Stimulated activated CD4-positive, alpha-beta T cell treated with anti-CD3 and anti-CD28 coated beads, Interleukin-2, amount 100 ng/mL, for 24 hours (primary cell): ENCODE measurements around the gene KRT73.

Experiments
- DNase-seq, 2 donors: peaks; one replicate each; pipeline ENCODE4 v3.0.0-alpha.2; 2020

KRT73 gene

DNA sequence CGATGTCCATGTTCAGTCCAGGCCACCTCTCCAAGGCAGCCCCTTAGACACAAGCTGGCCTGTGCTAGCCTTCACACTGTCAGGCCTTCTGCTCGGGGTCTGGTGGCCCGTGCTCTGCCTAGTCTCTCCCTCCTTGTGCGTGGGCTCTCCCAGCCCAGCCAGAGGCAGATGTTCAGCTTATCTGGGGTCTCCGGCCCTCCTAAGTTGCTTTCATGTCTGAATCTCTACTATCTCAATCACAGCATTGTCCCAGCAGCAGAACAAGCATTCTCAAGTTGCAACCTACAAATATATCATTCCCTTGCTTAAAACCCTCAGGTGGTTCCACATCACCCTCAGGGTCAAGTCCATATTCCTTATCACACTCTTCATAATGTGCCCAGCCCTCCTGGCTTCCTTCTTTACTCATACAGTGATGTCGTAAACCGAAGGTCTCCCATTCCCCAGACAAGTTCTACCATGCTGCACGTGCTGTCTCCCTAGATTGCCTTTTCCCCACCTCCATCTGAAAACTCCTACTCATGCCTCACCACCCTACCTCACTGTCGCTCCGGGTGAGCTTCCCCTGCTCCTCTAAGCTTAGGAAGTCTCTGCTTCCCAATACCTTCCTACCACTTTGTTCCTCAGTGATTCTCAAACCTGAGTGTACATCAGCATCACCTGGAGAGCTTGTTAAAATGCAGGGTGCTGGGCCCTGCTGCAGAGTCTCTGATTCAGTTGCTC lies 1.5 kb downstream of the KRT73 start:
- no peak for DNase-seq

DNA sequence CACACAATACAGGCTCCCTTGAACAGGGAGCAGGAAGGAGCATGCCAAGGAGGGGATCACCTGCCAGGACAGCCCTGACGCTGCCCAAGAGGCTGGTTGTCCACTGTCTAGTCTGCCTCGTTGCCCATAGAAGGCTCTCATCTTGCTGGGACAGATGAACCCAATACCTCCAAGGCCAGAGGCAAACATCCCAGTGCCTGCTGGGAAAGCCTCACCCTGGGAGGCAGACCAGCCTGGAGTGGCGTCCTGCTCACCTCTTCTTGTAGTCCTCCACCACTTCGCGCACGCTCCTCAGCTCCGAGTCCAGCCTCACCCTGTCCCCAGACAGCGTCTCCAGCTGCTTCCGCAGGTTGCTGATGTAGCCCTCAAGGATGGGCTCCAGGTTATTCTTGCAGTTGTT lies 2.4 kb downstream of the KRT73 start:
- no peak for DNase-seq

DNA sequence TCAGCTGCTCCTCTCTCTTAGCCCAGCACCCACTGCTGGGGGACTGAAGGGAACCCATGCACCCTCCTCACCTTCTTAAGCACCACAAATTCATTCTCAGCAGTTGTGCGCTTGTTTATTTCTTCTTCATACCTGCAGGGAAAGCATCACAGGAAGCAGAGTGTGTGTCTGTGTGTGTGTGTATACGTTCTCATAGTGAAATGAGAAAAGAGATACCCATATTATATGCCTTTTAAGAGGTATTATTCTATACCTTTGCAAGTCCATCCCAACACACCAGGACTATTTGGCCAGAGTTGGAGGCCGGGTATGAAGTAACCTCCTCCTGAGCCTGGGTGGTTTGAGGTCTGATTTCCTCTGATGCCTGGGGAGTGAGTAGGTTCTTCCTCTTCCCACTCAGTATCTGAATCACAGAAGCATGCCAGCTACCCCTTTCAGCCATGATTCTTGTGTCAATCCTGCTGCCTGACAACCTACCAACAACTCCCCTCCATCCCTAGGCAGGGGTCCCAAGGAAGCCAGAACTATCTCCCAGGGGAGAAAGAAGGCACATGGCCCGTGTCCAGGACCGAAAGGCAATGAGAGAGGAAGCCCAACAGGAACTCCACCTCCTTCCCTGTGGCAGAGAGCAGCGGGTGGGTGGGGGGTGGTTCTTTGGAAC lies 3.0 kb downstream of the KRT73 start:
- no peak for DNase-seq

GRCh38 chr12:52614381-52615207 lies 3.8 kb downstream of the KRT73 start:
- DNase-seq, result no peak

DNA sequence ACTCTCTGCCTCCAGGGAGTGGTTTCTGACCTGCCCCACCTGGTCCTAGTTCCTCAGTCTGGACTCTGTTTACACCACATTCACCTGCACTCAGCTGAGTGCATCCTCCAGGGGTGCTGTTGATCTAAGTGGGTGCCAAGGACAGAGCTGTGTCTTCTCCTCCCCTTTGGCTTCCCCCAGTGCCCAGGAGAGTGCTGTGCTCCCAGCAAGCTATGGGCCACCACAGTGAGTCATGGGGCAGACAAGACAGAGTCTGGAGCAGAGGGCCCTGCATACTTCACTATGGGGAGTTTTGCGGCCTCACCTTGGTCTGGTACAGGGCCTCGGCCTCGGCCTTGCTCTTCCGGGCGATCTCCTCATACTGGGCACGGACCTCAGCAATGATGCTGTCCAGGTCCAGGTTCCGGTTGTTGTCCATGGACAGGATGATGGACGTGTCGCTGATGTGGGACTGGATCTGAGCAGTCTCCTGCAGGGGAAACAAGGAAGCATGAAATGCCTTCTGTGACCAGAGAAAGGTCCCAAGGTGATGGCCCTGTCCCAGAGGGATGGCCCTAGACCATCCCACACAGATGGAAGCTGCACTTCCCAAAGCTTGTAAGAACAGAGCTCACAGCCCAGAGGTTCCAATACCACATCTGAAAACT lies 4.9 kb downstream of the KRT73 start:
- DNase-seq, result no peak

GRCh38 chr12:52612431-52613383 lies 5.7 kb downstream of the KRT73 start:
- no peak for DNase-seq

GRCh38 chr12:52611080-52611468 lies 7.3 kb downstream of the KRT73 start:
- no peak for DNase-seq

GRCh38 chr12:52608826-52609630 lies 9.3 kb downstream of the KRT73 start:
- no peak for DNase-seq

DNA sequence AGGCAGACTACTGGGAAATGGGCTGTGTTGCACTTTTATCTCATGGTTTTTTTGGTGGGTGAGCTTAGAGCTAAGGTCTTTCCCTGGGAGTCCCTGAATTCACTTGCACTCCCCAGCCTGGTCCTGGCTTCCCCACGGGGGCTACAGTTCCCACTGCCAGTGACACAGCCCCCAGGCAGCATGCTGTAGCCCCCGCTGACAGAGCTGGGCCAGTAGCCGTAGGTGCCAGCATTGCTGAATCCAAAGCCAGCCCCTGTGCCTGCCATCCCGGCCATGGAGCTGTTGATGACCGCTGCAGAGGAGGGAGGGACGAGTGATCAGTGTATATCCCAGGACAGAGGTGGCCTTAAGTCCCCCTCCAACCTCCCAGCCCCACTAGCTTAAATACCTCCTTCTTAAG lies 10.2 kb downstream of the KRT73 start:
- DNase-seq, result no peak

GRCh38 chr12:52607314-52607713 lies 11.0 kb downstream of the KRT73 start:
- no peak for DNase-seq

DNA sequence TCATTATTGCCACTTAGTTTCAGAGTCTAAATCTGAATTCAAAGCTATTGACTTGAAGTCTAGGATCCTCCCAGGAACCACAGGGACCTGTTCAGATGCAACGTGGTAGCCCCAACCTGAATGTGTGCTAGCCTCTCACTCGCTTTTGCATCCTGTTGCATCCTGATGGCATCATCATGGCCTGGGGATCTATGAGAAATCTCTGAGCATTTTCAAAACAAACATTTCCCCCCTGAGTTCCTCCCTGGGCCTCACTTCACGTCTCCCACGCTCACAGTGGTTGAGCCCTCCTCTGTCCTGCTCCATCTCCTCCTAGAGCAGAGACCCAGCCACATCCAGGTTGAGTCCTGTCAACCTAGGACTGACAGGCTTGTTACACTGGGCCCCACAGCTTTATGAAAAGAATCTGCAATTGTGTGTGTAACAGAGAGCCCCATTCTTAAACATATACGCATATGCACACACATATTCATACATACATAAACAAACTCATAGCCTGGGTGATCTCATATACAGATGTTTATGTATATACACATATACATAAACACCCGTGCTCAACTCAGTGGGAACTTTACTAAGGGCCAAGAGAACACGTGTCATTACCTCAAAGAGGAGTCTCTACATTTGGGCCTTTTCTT lies 11.7 kb downstream of the KRT73 start:
- DNase-seq, result no peak

DNA sequence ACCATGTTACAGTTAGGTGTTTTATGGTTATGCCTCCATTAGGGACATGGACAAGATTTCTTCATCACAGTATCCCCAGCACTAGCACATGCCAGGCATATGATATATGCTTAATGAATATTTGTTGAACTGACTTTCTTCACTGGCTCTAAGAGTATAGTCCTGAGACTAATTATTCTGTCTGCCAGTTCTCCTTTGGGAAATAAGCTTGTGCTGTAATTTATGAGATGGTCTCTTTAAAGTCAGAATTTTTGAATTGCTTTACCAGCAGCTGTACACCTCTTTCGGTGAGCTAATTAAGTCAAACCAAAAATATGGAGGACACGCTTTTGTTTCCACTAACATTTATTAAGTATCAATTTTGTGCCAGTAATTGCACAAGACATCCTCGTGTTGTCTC lies 12.3 kb downstream of the KRT73 start:
- no peak for DNase-seq

DNA sequence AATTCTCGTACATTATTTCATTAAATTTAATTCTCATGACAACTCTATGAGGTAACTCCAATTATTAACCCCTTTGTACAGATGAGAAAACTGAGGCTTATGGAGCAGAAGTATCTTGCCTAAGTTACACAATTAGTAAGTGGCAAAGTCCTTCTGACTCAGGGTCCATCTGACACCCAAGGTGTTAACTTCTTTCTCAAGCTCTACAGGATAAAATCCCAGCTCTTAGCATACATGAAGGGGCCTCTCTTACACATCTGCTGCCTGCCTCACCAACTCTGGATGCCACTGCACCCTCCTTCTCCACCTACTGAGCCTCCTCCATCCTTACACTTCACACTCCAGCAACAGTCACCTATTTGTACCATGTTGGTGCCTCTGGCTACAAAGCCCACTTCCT lies 12.8 kb downstream of the KRT73 start:
- DNase-seq, result no peak

DNA sequence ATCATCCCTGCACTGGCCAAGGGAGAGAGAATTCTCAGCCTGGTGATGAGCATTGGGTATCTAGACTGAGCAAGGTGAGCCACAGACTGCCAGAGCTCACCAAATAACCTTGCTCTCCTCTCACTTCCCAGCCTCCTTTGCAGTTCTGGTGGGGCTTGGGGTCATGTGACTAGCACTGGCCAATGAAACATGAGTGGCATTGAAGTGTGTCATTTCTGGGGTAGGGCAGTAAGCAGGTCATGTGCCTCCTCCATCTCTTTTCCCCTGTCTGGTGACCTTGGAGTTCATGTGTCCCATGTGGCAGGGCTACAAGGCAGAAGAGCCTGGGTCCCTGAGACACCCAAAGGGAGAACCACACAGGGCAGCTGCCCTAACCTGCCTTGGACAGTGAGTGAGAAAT lies 13.5 kb downstream of the KRT73 start:
- DNase-seq, result no peak

DNA sequence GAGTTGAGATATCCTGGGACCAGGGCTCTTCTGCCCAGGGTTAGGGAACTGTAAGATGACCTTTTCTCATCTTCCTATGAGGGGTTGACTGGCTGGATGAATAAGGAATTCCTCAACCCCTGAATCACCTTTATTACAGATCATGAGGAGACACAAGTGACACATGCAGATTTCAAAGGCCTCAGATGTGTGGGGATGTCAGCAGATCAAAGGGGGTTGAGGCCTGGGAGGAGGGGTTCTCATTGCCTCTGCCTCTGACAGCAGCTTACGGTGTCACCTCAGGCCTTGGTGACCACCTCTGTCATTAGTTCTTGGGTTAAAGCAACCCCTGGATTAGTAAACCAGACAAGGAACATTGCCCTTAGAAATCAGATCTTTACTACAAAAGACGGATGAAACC lies 15.0 kb downstream of the KRT73 start:
- no peak for DNase-seq

- no peak for DNase-seq
Measured at GRCh38 chr12:52602552-52602951, 15.8 kb downstream of the KRT73 start.

DNA sequence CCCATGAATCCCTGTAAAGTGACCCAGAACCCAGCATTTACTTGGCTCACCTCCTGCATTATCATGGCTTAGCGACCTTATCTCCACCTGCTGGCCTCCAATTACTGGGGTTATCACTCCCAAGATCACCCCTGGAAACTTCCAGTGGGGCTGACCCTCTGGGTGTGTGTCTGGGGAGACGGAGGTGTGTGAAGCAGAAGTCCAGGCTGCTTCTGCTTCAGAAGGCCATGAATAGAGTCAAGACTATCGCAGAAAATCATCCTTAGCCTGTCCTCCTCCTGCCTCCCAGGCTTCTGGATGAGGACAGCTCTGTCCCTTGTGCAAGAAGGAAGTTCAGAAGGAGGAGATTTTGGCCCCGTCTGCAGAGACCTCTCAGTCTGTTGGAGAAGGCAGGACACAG lies 16.7 kb downstream of the KRT73 start:
- DNase-seq, result no peak

DNA sequence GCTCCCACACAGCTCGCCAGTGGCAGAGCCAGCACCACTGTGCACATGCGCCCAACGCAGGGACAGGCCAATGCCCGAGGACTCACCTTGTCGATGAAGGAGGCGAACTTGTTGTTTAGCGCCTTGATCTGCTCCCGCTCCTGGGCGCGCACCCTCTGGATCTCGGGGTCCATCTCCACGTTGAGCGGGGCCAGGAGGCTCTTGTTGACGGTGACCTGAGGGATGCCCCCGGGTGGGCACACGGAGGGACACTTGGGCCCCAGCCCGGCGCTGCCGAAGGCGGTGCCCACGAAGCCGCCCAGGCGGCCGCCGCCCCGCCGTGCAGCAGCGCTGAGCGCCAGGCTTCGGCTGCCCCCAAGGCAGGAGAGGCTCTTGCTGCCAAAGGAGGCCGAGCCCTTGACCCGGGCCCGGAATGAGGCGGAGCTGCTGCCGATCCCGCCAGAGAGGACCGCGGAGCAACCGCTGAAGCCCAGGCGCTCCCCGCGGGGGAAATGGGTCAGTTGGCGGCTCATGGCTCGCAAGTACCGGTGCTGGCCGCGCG lies 17.3 kb downstream of the KRT73 start, which contains the start of gene KRT72:
TSS of gene KRT72 (minus strand) at position 523 of the 541 bp plus-strand sequence. CDS start at position 512, 11 bp downstream.
- DNase-seq, result no peak

- no peak for DNase-seq
Measured at GRCh38 chr12:52600475-52600874, 17.9 kb downstream of the KRT73 start.

- DNase-seq, result no peak
Measured at GRCh38 chr12:52600071-52600470, 18.3 kb downstream of the KRT73 start.
